Spleen (tissue), 11 donors: Measurements from ENCODE around the gene HMGN1. TPM values are rescaled to one million over a fixed set of nuclear protein-coding genes. Genes with fewer than 3 reads are reported as not detected.
A peak's percentile ranks its signal among the peaks of the same experiment; 100 is the strongest.

ENCODE experiments used
- DNase-seq: peaks from one replicate; pipeline ENCODE4 v3.0.0-alpha.2; 2020
- H3K27ac ChIP-seq, 8 donors: fragments of 200-600 bp; sonication (generic) in 7 of 8; 1 replicate in 4 of 8; 2 replicates in 4 of 8; pipeline versions ENCODE4 v1.5.0 to v1.8.0; 2016 to 2021; ENCODE audit warnings: inconsistent platforms in 4 of 8, mild to moderate bottlenecking in 4 of 8, moderate library complexity in 1 of 8
- H3K27me3 ChIP-seq, 7 donors: fragments of 200-600 bp; sonication (generic) in 6 of 7; replicated peaks in 1 of 7; 1 replicate in 4 of 7; 2 replicates in 3 of 7; pipeline versions ENCODE4 v1.5.0 to v1.8.0; 2016 to 2021; ENCODE audit warnings: inconsistent platforms in 3 of 7, mild to moderate bottlenecking in 1 of 7
- H3K36me3 ChIP-seq, 6 donors: fragments of 200-600 bp; sonication (generic) in 5 of 6; 1 replicate in 4 of 6; 2 replicates in 2 of 6; pipeline versions ENCODE4 v1.5.0 to v1.8.0; 2016 to 2021; ENCODE audit warnings: inconsistent platforms in 2 of 6
- H3K4me1 ChIP-seq, 6 donors: fragments of 200-600 bp; sonication (generic) in 5 of 6; 1 replicate in 3 of 6; 2 replicates in 3 of 6; pipeline versions ENCODE4 v1.5.0 to v1.8.0; 2016 to 2021; ENCODE audit warnings: inconsistent platforms in 3 of 6
- H3K4me3 ChIP-seq, 8 donors: fragments of 200-600 bp; sonication (generic) in 7 of 8; 1 replicate in 4 of 8; 2 replicates in 4 of 8; pipeline versions ENCODE4 v1.5.0 to v1.8.0; 2016 to 2021; ENCODE audit warnings: inconsistent platforms in 4 of 8, mild to moderate bottlenecking in 4 of 8, moderate library complexity in 2 of 8
- H3K9me3 ChIP-seq, 8 donors: fragments of 200-600 bp; sonication (generic) in 7 of 8; 1 replicate in 4 of 8; 2 replicates in 4 of 8; pipeline versions ENCODE4 v1.5.0 to v1.8.0; 2016 to 2021; ENCODE audit warnings: inconsistent platforms in 4 of 8
- POLR2A ChIP-seq, 3 donors: fragments of 450-650 bp; IDR thresholded peaks; one replicate each; pipeline ENCODE4 v1.5.1; 2017; ENCODE audit warnings: antibody characterized with exemption in 3 of 3, mild to moderate bottlenecking in 1 of 3
- POLR2AphosphoS5 ChIP-seq, 3 donors: sonication (generic); formaldehyde crosslinking; IDR thresholded peaks; one replicate each; pipeline ENCODE4 v1.5.1; 2017; ENCODE audit warnings: antibody characterized with exemption in 3 of 3
- WGBS, 5 donors: extraction: QIAGEN DNeasy Blood & Tissue Kit in 3 of 5; methylation state at CpG; one replicate each; pipeline versions ENCODE4 v1.1.5 to v1.1.7; 2013 to 2018; 5-methylcytosine and 5-hydroxymethylcytosine counted together
- intact Hi-C: fragments of 100-400 bp; cut with DNase I; formaldehyde crosslinking; loops from one replicate; pipeline ENCODE4 v1.15.0; 2023; ENCODE audit warnings: low total_unique reads
- polyA plus RNA-seq, 3 donors: library from polyadenylated mRNA; stranded (reverse); fragments of 200-250 nt; gene quantifications; one replicate each; pipeline ENCODE4 v1.2.1, GENCODE V29; 2013
- total RNA-seq, 7 donors: library from RNA; depleted of rRNA in 3 of 7; stranded (reverse); fragments of >200 nt in 3 of 7; fragmentation: NEBNext Ultra II Directional in 4 of 7; extraction: Animal tissue kit (Norgen Biotek cat#: 25700) in 4 of 7; gene quantifications; one replicate each; pipeline versions ENCODE4 v1.1.0 to v1.2.1, GENCODE V29; 2016 to 2021
- TF ChIP-seq, protein P1 (sequence below), 11 experiments: fragments of 200-600 bp in 7 of 11; fragments of 450-650 bp in 4 of 11; sonication (generic) in 4 of 11; IDR thresholded peaks in 8 of 11; conservative IDR thresholded peaks in 3 of 11; 1 replicate in 7 of 11; 2 replicates in 4 of 11; pipeline versions ENCODE4 v1.4.0 to v1.8.0; 2016 to 2021; ENCODE audit warnings: antibody characterized with exemption in 11 of 11, inconsistent platforms in 4 of 11, mild to moderate bottlenecking in 1 of 11
- donor health status: healthy with polysubstance abuse.
- donor health status: DM: no; HTN: no; CAD: no; lungs with moderate emphysema.
- donor health status: DM: no; HTN: no; CAD: no.
- donor health status: Bipolar disorder and iron deficiency.
- donor health status: healthy.
- donor health status: DM: no; HTN: no; CAD: no.
- donor health status: DM: yes; HTN: yes; CAD: no.

The HMGN1 gene
- total and polyA plus RNA-seq, 10 donors = 101 to 276 (median 172) TPM

DNA sequence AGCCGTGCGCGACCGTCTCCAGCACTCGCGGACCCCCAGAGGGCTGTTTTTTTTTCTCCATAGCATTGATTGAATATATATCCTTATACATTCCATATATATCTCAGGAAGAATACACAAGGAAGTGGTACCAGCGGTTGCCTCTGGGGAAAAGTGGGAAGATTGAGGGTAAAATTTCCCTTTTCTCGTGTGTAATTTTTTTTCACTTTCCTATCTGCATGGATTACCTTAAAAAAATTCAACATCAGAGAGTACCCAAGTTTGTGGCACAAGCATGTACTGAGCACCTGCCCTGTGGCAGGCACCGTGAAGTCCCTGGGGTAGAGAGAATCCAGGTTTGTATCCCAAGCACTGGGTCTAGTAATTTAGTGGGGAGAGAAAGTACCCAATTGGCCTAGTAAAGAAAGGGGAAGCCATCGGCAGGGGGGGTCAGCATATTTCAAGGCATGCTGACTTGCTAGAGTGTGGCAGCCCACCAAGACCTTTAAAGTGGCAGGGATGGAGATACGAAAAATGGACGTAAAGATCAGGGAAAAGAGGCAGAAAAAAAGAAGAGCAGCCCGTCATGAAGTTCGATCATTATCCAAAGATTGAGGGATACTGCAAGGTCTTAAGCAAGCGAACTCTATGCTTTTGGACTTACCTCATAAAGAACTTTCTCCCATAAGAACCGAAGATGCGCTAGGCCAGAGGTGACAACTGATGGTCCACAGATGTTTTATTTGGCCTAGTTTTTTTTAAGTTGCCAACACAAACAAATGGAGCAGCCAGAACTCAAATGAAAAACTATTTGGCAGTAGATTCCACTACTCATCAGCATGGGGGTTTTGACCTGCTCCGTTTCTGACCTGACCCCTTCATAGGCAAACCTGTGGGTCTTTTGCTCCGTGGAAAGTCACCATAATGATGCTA, 1.5 kb upstream of the HMGN1 start:
- intact Hi-C loops = no loop called here
- Histone ChIP-seq H3K36me3 (peaks cover 0 to 15% (median 0%) of the 10 kb centered on the region in 6 donors), H3K27me3 (no peaks in the 10 kb centered on the region), H3K4me3 (peak overlapping the region; percentile 67 to 92 (median 78)), H3K4me1 (peaks cover 12 to 39% (median 33%) of the 10 kb centered on the region in 6 donors), H3K9me3 (no peaks in the 10 kb centered on the region), H3K27ac (peak overlapping the region; percentile 85 to 99 (median 94))
- TF ChIP-seq, protein P1, sequence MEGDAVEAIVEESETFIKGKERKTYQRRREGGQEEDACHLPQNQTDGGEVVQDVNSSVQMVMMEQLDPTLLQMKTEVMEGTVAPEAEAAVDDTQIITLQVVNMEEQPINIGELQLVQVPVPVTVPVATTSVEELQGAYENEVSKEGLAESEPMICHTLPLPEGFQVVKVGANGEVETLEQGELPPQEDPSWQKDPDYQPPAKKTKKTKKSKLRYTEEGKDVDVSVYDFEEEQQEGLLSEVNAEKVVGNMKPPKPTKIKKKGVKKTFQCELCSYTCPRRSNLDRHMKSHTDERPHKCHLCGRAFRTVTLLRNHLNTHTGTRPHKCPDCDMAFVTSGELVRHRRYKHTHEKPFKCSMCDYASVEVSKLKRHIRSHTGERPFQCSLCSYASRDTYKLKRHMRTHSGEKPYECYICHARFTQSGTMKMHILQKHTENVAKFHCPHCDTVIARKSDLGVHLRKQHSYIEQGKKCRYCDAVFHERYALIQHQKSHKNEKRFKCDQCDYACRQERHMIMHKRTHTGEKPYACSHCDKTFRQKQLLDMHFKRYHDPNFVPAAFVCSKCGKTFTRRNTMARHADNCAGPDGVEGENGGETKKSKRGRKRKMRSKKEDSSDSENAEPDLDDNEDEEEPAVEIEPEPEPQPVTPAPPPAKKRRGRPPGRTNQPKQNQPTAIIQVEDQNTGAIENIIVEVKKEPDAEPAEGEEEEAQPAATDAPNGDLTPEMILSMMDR (IDR thresholded peaks at IDR 0.05 in 8 of 11, conservative IDR thresholded peaks at IDR 0.05 in 3 of 11) = no peak
- TF ChIP-seq POLR2A (IDR thresholded peaks at IDR 0.05) = no peak
- TF ChIP-seq POLR2AphosphoS5 (IDR thresholded peaks at IDR 0.05) = no peak
- no peak for DNase-seq
- WGBS, 5 donors = 71 to 85% (median 75%) methylated on average over 19 of the region's 19 CpGs

DNA sequence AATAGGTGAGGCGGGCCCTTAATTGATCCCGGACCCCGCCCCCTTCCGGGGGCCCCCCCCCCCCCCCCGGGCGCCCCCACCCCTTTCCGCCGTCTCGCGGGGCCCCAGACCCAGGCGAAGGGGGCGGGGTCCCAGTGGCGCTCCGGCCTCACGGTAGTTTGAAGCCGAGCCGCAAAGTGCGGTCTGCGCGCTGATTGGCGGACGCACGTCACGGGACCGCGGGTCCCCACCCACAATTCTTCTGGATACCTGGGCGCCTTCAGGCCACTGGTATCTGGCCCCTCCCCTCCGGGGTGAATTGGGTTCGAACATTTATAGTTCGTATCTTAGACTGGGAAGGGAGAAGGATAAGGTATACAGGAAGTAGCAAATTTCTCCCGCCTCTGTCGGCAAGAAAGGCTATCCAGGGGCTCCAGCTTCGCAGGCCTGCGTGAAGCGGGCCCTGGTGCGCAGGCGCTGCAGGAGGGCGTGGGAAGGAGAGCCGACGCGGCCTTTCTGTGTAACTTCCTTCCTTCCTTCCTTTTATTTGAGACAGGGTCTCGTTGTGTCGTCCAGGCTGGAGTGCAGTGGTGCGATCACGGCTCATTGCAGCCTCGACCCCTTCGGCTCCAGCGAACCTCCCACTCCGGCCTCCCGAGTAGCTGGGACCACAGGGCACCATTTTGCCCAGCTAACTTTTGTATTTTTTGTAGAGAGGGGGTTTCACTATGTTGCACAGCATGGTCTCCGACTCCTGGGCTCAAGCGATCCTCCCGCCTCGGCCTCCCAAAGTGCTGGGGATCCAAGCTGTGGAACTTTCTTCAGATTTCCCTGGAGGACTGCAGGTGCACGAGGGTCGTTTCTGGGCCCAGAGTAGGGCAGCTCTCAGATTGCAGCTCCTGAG, 564 bp upstream of the HMGN1 start:
- intact Hi-C loops = loop anchor here (5.0 kb wide), 1 partner anchor 38 kb away; no protein-coding TSS in a partner anchor
- peaks cover 14 to 48% (median 39%) of the 10 kb centered on the region in 6 donors for H3K4me1 ChIP-seq
- DNase-seq = peak; percentile 99
- peak overlapping the region; percentile 67 to 92 (median 78) for H3K4me3 ChIP-seq
- H3K9me3 ChIP-seq = no peaks in the 10 kb centered on the region
- WGBS, 5 donors = 3 to 9% (median 4%) methylated on average over 35 to 54 of the region's 56 CpGs
- H3K27ac ChIP-seq = peak overlapping the region; percentile 85 to 99 (median 94)
- TF ChIP-seq, protein P1 (IDR thresholded peaks at IDR 0.05 in 8 of 11, conservative IDR thresholded peaks at IDR 0.05 in 3 of 11) = peak in 1 of 11 experiments; percentile 7
- peak in 2 of 3 donors; percentile 2 to 25 for TF ChIP-seq POLR2A (IDR thresholded peaks at IDR 0.05)
- TF ChIP-seq POLR2AphosphoS5 (IDR thresholded peaks at IDR 0.05) = peak; percentile 88 to 89 (median 88)
- peaks cover 0 to 24% (median 2%) of the 10 kb centered on the region in 6 donors for H3K36me3 ChIP-seq
- H3K27me3 ChIP-seq = no peaks in the 10 kb centered on the region

DNA sequence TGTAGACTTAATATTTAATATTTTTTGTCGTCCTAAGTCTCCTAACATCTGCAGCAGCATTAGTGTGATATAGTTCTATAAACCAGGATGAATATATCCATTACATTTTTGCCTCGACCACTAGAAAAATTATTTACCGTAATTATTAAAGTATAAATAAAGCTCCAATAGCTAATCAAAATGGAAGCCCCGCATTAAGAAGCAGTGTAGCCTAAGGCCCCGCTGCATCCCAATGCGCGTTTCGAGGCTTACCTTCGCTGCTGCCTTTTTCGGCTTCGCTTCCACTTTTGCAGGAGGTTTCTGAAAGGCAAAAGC, 891 bp downstream of the HMGN1 start:
- no peaks in the 10 kb centered on the region for H3K9me3 ChIP-seq
- H3K27me3 ChIP-seq = no peaks in the 10 kb centered on the region
- peak overlapping the region; percentile 85 to 99 (median 94) for H3K27ac ChIP-seq
- peak overlapping the region; percentile 67 to 92 (median 78) for H3K4me3 ChIP-seq
- H3K4me1 ChIP-seq = peaks cover 14 to 52% (median 43%) of the 10 kb centered on the region in 6 donors
- TF ChIP-seq POLR2A (IDR thresholded peaks at IDR 0.05) = no peak
- no peak for TF ChIP-seq POLR2AphosphoS5 (IDR thresholded peaks at IDR 0.05)
- TF ChIP-seq, protein P1 (IDR thresholded peaks at IDR 0.05 in 8 of 11, conservative IDR thresholded peaks at IDR 0.05 in 3 of 11) = no peak
- peaks cover 2 to 38% (median 13%) of the 10 kb centered on the region in 6 donors for H3K36me3 ChIP-seq
- DNase-seq = no peak
- intact Hi-C loops = loop anchor here (5.0 kb wide), 1 partner anchor 39 kb away; no protein-coding TSS in a partner anchor
- 0 to 1% (median 1%) methylated on average over 11 of the region's 11 CpGs for WGBS, 5 donors
